H9 (cell line): ENCODE results near the gene TNFSF18. TPM values are rescaled to one million over a fixed set of nuclear protein-coding genes. Genes with fewer than 3 reads are reported as not detected.

ENCODE experiments used
- DNase-seq: peaks from one replicate; pipeline ENCODE4 v3.0.0-alpha.2; 2017
- H2AFZ ChIP-seq: one replicate; pipeline ENCODE4 v1.6.1; 2013; ENCODE audit warnings: mild to moderate bottlenecking, low read length, control low read depth, moderate library complexity
- H2AK5ac ChIP-seq: 2 replicates; pipeline ENCODE4 v1.6.1; 2013; ENCODE audit warnings: low read length, control low read depth, mixed read lengths; ENCODE audit not compliant: insufficient read length
- H2BK120ac ChIP-seq: one replicate; pipeline ENCODE4 v1.6.1; 2013; ENCODE audit warnings: low read depth, mild to moderate bottlenecking, low read length, control low read depth, inconsistent platforms; ENCODE audit not compliant: poor library complexity, severe bottlenecking
- H2BK12ac ChIP-seq: 2 replicates; pipeline ENCODE4 v1.6.1; 2013; ENCODE audit warnings: low read length, control low read depth, mixed read lengths, low read depth; ENCODE audit not compliant: insufficient read length
- H2BK15ac ChIP-seq: 2 replicates; pipeline ENCODE4 v1.6.1; 2013; ENCODE audit warnings: low read depth, low read length, control low read depth
- H2BK20ac ChIP-seq: one replicate; pipeline ENCODE4 v1.6.1; 2013; ENCODE audit warnings: low read depth, mild to moderate bottlenecking, low read length, control low read depth, inconsistent platforms; ENCODE audit not compliant: poor library complexity, severe bottlenecking
- H2BK5ac ChIP-seq: 2 replicates; pipeline ENCODE4 v1.6.1; 2013; ENCODE audit warnings: low read length, control low read depth, mixed read lengths; ENCODE audit not compliant: insufficient read length
- H3K14ac ChIP-seq: 2 replicates; pipeline ENCODE4 v1.6.1; 2013; ENCODE audit warnings: low read length, control low read depth; ENCODE audit not compliant: insufficient read depth
- H3K18ac ChIP-seq: 2 replicates; pipeline ENCODE4 v1.6.1; 2013; ENCODE audit warnings: low read depth, mild to moderate bottlenecking, mixed read lengths, low read length, control low read depth; ENCODE audit not compliant: insufficient read length
- H3K23ac ChIP-seq: 2 replicates; pipeline ENCODE4 v1.6.1; 2013; ENCODE audit warnings: low read length, control low read depth, mixed read lengths, low read depth; ENCODE audit not compliant: insufficient read length
- H3K23me2 ChIP-seq: 2 replicates; pipeline ENCODE4 v1.6.1; 2013; ENCODE audit warnings: low read depth, mild to moderate bottlenecking, mixed read lengths, low read length, control low read depth; ENCODE audit not compliant: insufficient read length, poor library complexity, severe bottlenecking
- H3K27ac ChIP-seq: 2 replicates; pipeline ENCODE4 v1.5.1; 2013; ENCODE audit warnings: low read length, control low read depth, mixed read lengths, low read depth; ENCODE audit not compliant: insufficient read length
- H3K27me3 ChIP-seq: 2 replicates; pipeline ENCODE4 v1.6.1; 2013; ENCODE audit warnings: low read length, control low read depth, inconsistent platforms; ENCODE audit not compliant: insufficient read depth
- H3K4ac ChIP-seq: 2 replicates; pipeline ENCODE4 v1.6.1; 2013; ENCODE audit warnings: low read depth, mild to moderate bottlenecking, control low read depth, inconsistent platforms, low read length, moderate library complexity
- H3K4me1 ChIP-seq: 2 replicates; pipeline ENCODE4 v1.6.1; 2013; ENCODE audit warnings: low read length, control low read depth, inconsistent platforms; ENCODE audit not compliant: insufficient read depth
- H3K4me2 ChIP-seq: 2 replicates; pipeline ENCODE4 v1.6.1; 2013; ENCODE audit warnings: low read length, control low read depth, mixed read lengths; ENCODE audit not compliant: insufficient read length, insufficient read depth
- H3K56ac ChIP-seq: 2 replicates; pipeline ENCODE4 v1.6.1; 2013; ENCODE audit warnings: low read depth, mild to moderate bottlenecking, mixed read lengths, low read length, control low read depth; ENCODE audit not compliant: insufficient read length
- H3K79me1 ChIP-seq: 2 replicates; pipeline ENCODE4 v1.6.1; 2013; ENCODE audit warnings: low read depth, mild to moderate bottlenecking, moderate library complexity, low read length, control low read depth, inconsistent platforms; ENCODE audit not compliant: insufficient read depth, poor library complexity, severe bottlenecking
- H3K79me2 ChIP-seq: 2 replicates; pipeline ENCODE4 v1.6.1; 2013; ENCODE audit warnings: low read length, control low read depth, inconsistent platforms; ENCODE audit not compliant: insufficient read depth
- H3K9ac ChIP-seq: 2 replicates; pipeline ENCODE4 v1.6.1; 2013; ENCODE audit warnings: low read length, control low read depth, mixed read lengths; ENCODE audit not compliant: insufficient read length; ENCODE audit errors: extremely low read depth
- H3K9me3 ChIP-seq: one replicate; pipeline ENCODE4 v1.6.1; 2013; ENCODE audit warnings: low read depth, low read length, inconsistent platforms; ENCODE audit not compliant: control insufficient read depth
- H3T11ph ChIP-seq: one replicate; pipeline ENCODE4 v1.6.1; 2013; ENCODE audit warnings: mild to moderate bottlenecking, low read length, control low read depth, inconsistent platforms
- H4K20me1 ChIP-seq: one replicate; pipeline ENCODE4 v1.6.1; 2013; ENCODE audit not compliant: control insufficient read depth, insufficient read length, insufficient read depth
- H4K5ac ChIP-seq: 2 replicates; pipeline ENCODE4 v1.6.1; 2013; ENCODE audit warnings: low read depth, mild to moderate bottlenecking, mixed read lengths, low read length, control low read depth; ENCODE audit not compliant: insufficient read length
- H4K8ac ChIP-seq: replicated peaks from 2 replicates; pipeline ENCODE4 v1.6.1; 2013; ENCODE audit warnings: low read length, control low read depth, mixed read lengths, low read depth; ENCODE audit not compliant: insufficient read length
- H4K91ac ChIP-seq: 2 replicates; pipeline ENCODE4 v1.6.1; 2013; ENCODE audit warnings: low read depth, mild to moderate bottlenecking, moderate library complexity, mixed read lengths, low read length, control low read depth; ENCODE audit not compliant: insufficient read length
- H3K27ac Mint-ChIP-seq, 3 experiments: 2 replicates in 2 of 3; 3 replicates in 1 of 3; pipeline ENCODE4 v1.8.0; 2020 to 2021; ENCODE audit warnings: mixed read lengths in 3 of 3, mild to moderate bottlenecking in 1 of 3, moderate library complexity in 1 of 3
- H3K27me3 Mint-ChIP-seq: 2 replicates; pipeline ENCODE4 v1.8.0; 2021; ENCODE audit warnings: low read depth, mild to moderate bottlenecking, moderate library complexity, mixed read lengths
- H3K36me3 Mint-ChIP-seq, 3 experiments: 2 replicates in 2 of 3; 3 replicates in 1 of 3; pipeline ENCODE4 v1.8.0; 2020 to 2021; ENCODE audit warnings: low read depth in 3 of 3, mixed read lengths in 3 of 3; ENCODE audit not compliant: insufficient read depth in 1 of 3
- H3K4me1 Mint-ChIP-seq, 2 experiments: 2 replicates each; pipeline ENCODE4 v1.8.0; 2020; ENCODE audit warnings: mixed read lengths in 2 of 2
- H3K4me3 Mint-ChIP-seq, 2 experiments: 2 replicates in 1 of 2; 3 replicates in 1 of 2; pipeline ENCODE4 v1.8.0; 2020 to 2021; ENCODE audit warnings: mild to moderate bottlenecking in 2 of 2, mixed read lengths in 2 of 2, moderate library complexity in 1 of 2
- H3K9me3 Mint-ChIP-seq, 2 experiments: 2 replicates in 1 of 2; 3 replicates in 1 of 2; pipeline ENCODE4 v1.8.0; 2020; ENCODE audit warnings: mild to moderate bottlenecking in 2 of 2, mixed read lengths in 2 of 2, moderate library complexity in 1 of 2
- CTCF ChIP-seq: fragments of 200-600 bp; sonication (generic); conservative IDR thresholded peaks from 3 replicates; pipeline ENCODE4 v1.8.0; 2021; ENCODE audit warnings: antibody characterized with exemption, mild to moderate bottlenecking
- WGBS: extraction: QIAGEN DNeasy Blood & Tissue Kit; methylation state at CpG from one replicate; pipeline ENCODE4 v1.1.7; 2013; ENCODE audit warnings: missing lambda C conversion rate, low lambda C conversion rate, mixed read lengths; ENCODE audit not compliant: insufficient read length; ENCODE audit errors: extremely low coverage; 5-methylcytosine and 5-hydroxymethylcytosine counted together
- total RNA-seq: library from RNA; stranded (reverse); gene quantifications from 2 replicates; pipeline ENCODE4 v1.2.1, GENCODE V29; 2021

The TNFSF18 gene
- total RNA-seq, 1 experiment from 2014 or later = not detected

DNA sequence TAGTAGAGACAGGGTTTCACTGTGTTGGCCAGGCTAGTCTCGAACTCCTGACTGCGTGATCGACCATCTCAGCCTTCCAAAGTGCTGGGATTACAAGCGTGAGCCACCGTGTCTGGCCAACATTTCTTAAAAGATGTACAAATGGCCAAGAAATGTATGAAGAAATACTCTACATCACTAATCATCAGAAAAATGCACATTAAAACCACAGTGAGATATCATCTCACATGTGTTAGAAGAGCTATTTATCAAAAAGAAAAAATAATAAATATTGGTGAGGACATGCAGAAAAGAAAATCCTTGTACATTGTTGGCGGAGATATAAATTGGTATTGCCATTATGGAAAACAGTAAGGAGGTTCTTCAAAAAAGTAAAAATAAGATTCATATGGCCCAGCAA, 33.6 kb upstream of the TNFSF18 start:
- Histone ChIP-seq H2BK20ac (no peak overlapping the region), H3K18ac (no peak overlapping the region), H3K23ac (no peak overlapping the region), H2BK120ac (no peak overlapping the region), H3K27ac (no peak overlapping the region), H2BK5ac (no peak overlapping the region), H3K4ac (no peak overlapping the region), H2BK15ac (no peak overlapping the region), H4K20me1 (no peaks in the 10 kb centered on the region), H3T11ph (no peak overlapping the region), H2AFZ (no peak overlapping the region), H2BK12ac (no peak overlapping the region), H3K14ac (no peak overlapping the region), H3K79me2 (no peaks in the 10 kb centered on the region), H3K79me1 (no peaks in the 10 kb centered on the region), H3K56ac (no peak overlapping the region), H4K5ac (no peak overlapping the region), H4K91ac (no peak overlapping the region), H3K4me2 (no peak overlapping the region), H4K8ac (no peak overlapping the region), H3K23me2 (no peaks in the 10 kb centered on the region), H2AK5ac (no peak overlapping the region), H3K9ac (no peak overlapping the region), H3K4me1 (no peaks in the 10 kb centered on the region), H3K9me3 (no peaks in the 10 kb centered on the region), H3K27me3 (no peaks in the 10 kb centered on the region)
- Mint-ChIP-seq H3K27ac (no peak overlapping the region), H3K9me3 (peaks cover 0 to 2% of the 10 kb centered on the region in 2 experiments; a peak in 2 of 5 replicates), H3K4me3 (no peak overlapping the region), H3K27me3 (peaks cover 2% of the 10 kb centered on the region; the same call in 1 of the 2 replicates), H3K36me3 (no peaks in the 10 kb centered on the region), H3K4me1 (no peaks in the 10 kb centered on the region)
- no peak for DNase-seq
- TF ChIP-seq CTCF = no peak
- no CpG with 5 or more reads among the region's 6 CpGs for WGBS
